Endothelial cell of umbilical vein (primary cell): ENCODE results near the gene MRFAP1. TPM values are rescaled to one million over a fixed set of nuclear protein-coding genes. Genes with fewer than 3 reads are reported as not detected.

Source experiments
- BruUV-seq: library from RNA; stranded (reverse); fragments of 400-500 nt; replicated peaks from 2 replicates; lab custom pipeline; 2021; lab: Mats Ljungman, UMichigan
- CTCF ChIA-PET: fragments of 300-600, 350-600 bp; sonication (Branson Sonifier 250); formaldehyde crosslinking; loops from one replicate; lab custom pipeline; 2021; ENCODE audit warnings: antibody characterized with exemption, inconsistent platforms; lab: Charles Lee
- POLR2A ChIA-PET: fragments of 300-600, 350-600 bp; sonication (Branson Sonifier 250); formaldehyde crosslinking; loops from one replicate; lab custom pipeline; 2021; ENCODE audit warnings: antibody characterized with exemption, inconsistent platforms; lab: Charles Lee
- DNase-seq: peaks from one replicate; pipeline ENCODE4 v3.0.0-alpha.2; 2011; ENCODE audit warnings: low read depth, low spot score
- FAIRE-seq: peaks from 2 replicates; lab custom pipeline; 2011; peaks lifted over from hg19 to GRCh38; lab: Jason Lieb, UNC
- H2AFZ ChIP-seq: 2 replicates; pipeline ENCODE4 v1.6.0; 2012; ENCODE audit warnings: low read depth, low read length, control low read depth, inconsistent platforms
- H3K27ac ChIP-seq: 2 replicates; pipeline ENCODE4 v1.5.1; 2011; ENCODE audit warnings: low read depth, mild to moderate bottlenecking, control low read depth, low read length, moderate library complexity; ENCODE audit not compliant: insufficient read depth
- H3K27me3 ChIP-seq, 2 experiments: 2 replicates each; pipeline versions ENCODE4 v1.6.0 to v1.6.1; 2011; ENCODE audit warnings: low read length in 2 of 2, mixed read lengths in 1 of 2; ENCODE audit not compliant: control insufficient read depth in 2 of 2, insufficient read depth in 2 of 2
- H3K36me3 ChIP-seq, 2 experiments: 2 replicates in 1 of 2; 3 replicates in 1 of 2; pipeline ENCODE4 v1.5.1; 2011; ENCODE audit warnings: low read length in 2 of 2, mild to moderate bottlenecking in 1 of 2, moderate library complexity in 1 of 2; ENCODE audit not compliant: control insufficient read depth in 2 of 2, insufficient read depth in 2 of 2; ENCODE audit errors: extremely low read depth in 1 of 2
- H3K4me1 ChIP-seq: 3 replicates; pipeline ENCODE4 v1.5.1; 2011; ENCODE audit warnings: mild to moderate bottlenecking, low read length; ENCODE audit not compliant: control insufficient read depth, insufficient read depth; ENCODE audit errors: extremely low read depth
- H3K4me2 ChIP-seq: 2 replicates; pipeline ENCODE4 v1.6.1; 2011; ENCODE audit warnings: low read length, control low read depth, mixed read lengths; ENCODE audit not compliant: insufficient read depth
- H3K4me3 ChIP-seq, 3 experiments: fragments of 200-600 bp in 1 of 3; sonication (generic), shearing (Covaris generic) in 1 of 3; replicated peaks in 1 of 3; 2 replicates each; pipeline ENCODE4 v1.5.1; 2011 to 2016; ENCODE audit warnings: control low read depth in 3 of 3, low read length in 3 of 3, mild to moderate bottlenecking in 2 of 3, inconsistent platforms in 1 of 3, low read depth in 1 of 3, moderate library complexity in 1 of 3; ENCODE audit not compliant: insufficient read depth in 1 of 3
- H3K79me2 ChIP-seq: 2 replicates; pipeline ENCODE4 v1.6.0; 2012; ENCODE audit warnings: low read length, inconsistent platforms; ENCODE audit not compliant: control insufficient read depth, insufficient read depth
- H3K9ac ChIP-seq: replicated peaks from 2 replicates; pipeline ENCODE3; 2011; ENCODE audit warnings: low read length, control low read depth; ENCODE audit not compliant: insufficient read depth; ENCODE audit errors: extremely low read depth
- H3K9me1 ChIP-seq: replicated peaks from 3 replicates; pipeline ENCODE4 v1.6.0; 2011; ENCODE audit warnings: mild to moderate bottlenecking, low read length; ENCODE audit not compliant: control insufficient read depth, insufficient read depth; ENCODE audit errors: extremely low read depth
- H3K9me3 ChIP-seq: replicated peaks from 2 replicates; pipeline ENCODE4 v1.5.1; 2012; ENCODE audit warnings: low read length, inconsistent platforms; ENCODE audit not compliant: control insufficient read depth, insufficient read depth
- H4K20me1 ChIP-seq: replicated peaks from 2 replicates; pipeline ENCODE3; 2011; ENCODE audit warnings: mild to moderate bottlenecking, low read length; ENCODE audit not compliant: control insufficient read depth, insufficient read depth; ENCODE audit errors: extremely low read depth
- EZH2 ChIP-seq: IDR thresholded peaks from 2 replicates; pipeline ENCODE4 v1.6.1; 2012; ENCODE audit warnings: borderline replicate concordance, low read depth, mild to moderate bottlenecking, moderate library complexity, low read length, inconsistent platforms; ENCODE audit not compliant: severe bottlenecking
- FOS ChIP-seq: IDR thresholded peaks from 2 replicates; pipeline ENCODE4 v1.6.1; 2011; ENCODE audit warnings: mild to moderate bottlenecking, low read length, moderate library complexity, borderline replicate concordance; ENCODE audit not compliant: insufficient read depth
- MAX ChIP-seq: IDR thresholded peaks from 2 replicates; pipeline ENCODE4 v1.6.1; 2011; ENCODE audit not compliant: insufficient read depth, insufficient read length
- MYC ChIP-seq: IDR thresholded peaks from one replicate; pipeline ENCODE4 v1.6.1; 2011; ENCODE audit warnings: mild to moderate bottlenecking, low read depth, low read length
- POLR2A ChIP-seq: IDR thresholded peaks from 2 replicates; pipeline ENCODE4 v1.6.1; 2012; ENCODE audit warnings: low read depth, mild to moderate bottlenecking, control low read depth, low read length
- POLR2AphosphoS5 ChIP-seq: IDR thresholded peaks from 2 replicates; pipeline ENCODE4 v1.6.1; 2012; ENCODE audit warnings: low read depth, mild to moderate bottlenecking, control low read depth, low read length, moderate library complexity; ENCODE audit not compliant: insufficient read depth
- dilution Hi-C: fragments of 300-500 bp; cut with MboI; formaldehyde crosslinking; loops from one replicate; pipeline ENCODE4 v1.15.0; 2019; ENCODE audit warnings: low sequenced_read_pairs; ENCODE audit not compliant: extremely low pct_ligation_motif_present
- intact Hi-C: fragments of 100-400 bp; cut with micrococcal nuclease; formaldehyde crosslinking; loops from one replicate; pipeline ENCODE4 v1.10.0; 2022
- polyA plus RNA-seq, 4 experiments: library from polyadenylated mRNA; depleted of rRNA in 3 of 4; stranded (reverse) in 3 of 4; unstranded in 1 of 4; fragments of >200 nt; gene quantifications; 2 replicates each; pipeline versions ENCODE4 v1.2.1 to v1.2.3, GENCODE V29; 2011 to 2012; ENCODE audit warnings: missing spikeins in 1 of 4
- total RNA-seq: library from RNA; stranded (reverse); gene quantifications from 2 replicates; pipeline ENCODE4 v1.2.3, GENCODE V29; 2021

Gene MRFAP1
- total and polyA plus RNA-seq, 2 donors (not counting 3 experiments of a cell fraction or from before 2014, with no cell fraction given): 170 to 317 TPM

- Histone ChIP-seq H3K27me3 (no peaks in the 10 kb centered on the region), H3K4me1 (peaks cover 10% of the 10 kb centered on the region), H3K27ac (no peak overlapping the region), H3K9me3 (no peaks in the 10 kb centered on the region), H2AFZ (peak overlapping the region; percentile 97), H3K9ac (peak overlapping the region; percentile 66), H3K9me1 (no peaks in the 10 kb centered on the region), H3K36me3 (no peaks in the 10 kb centered on the region), H3K4me2 (peak overlapping the region; percentile 69), H4K20me1 (no peaks in the 10 kb centered on the region), H3K79me2 (peaks cover 27% of the 10 kb centered on the region), H3K4me3 (peak overlapping the region; percentile 25 to 71 (median 49))
- POLR2A ChIA-PET: interaction anchor here (0.7 to 1.5 kb wide), 6 partner anchors 9 to 43 kb away, joined by 3 to 7 read pairs (median 4); partner anchors contain the start of genes MRFAP1 and MRFAP1L1
- intact Hi-C loops (loop anchor here (1.0 to 2.0 kb wide), 3 partner anchors 34 to 43 kb away; partner anchors contain the start of genes BLOC1S4, MRFAP1 and MRFAP1L1), dilution Hi-C loops (no loop called here)
- FAIRE-seq (peak; percentile 98), DNase-seq (peak; percentile 97)
- CTCF ChIA-PET: interaction anchor here (0.8 to 2.3 kb wide), 12 partner anchors 9 to 977 kb away, joined by 3 to 10 read pairs (median 4); partner anchors contain the start of genes BLOC1S4 and MRFAP1
- TSS peak; percentile 76 for BruUV-seq
- peak; percentile 77 for TF ChIP-seq POLR2A
- TF ChIP-seq MAX: peak; percentile 93
- no peak for TF ChIP-seq EZH2
- TF ChIP-seq MYC: no peak
- TF ChIP-seq POLR2AphosphoS5: peak; percentile 64
- no peak for TF ChIP-seq FOS
These were observed 33.4 kb downstream of the MRFAP1 start for GRCh38 chr4:6673660-6674499.
